Keratinocyte (primary cell): Measurements from ENCODE around the gene ZNF474. TPM values are rescaled to one million over a fixed set of nuclear protein-coding genes. Genes with fewer than 3 reads are reported as not detected.

Experiments
- DNase-seq: peaks from one replicate; pipeline ENCODE4 v3.0.0-alpha.2; 2011; ENCODE audit warnings: low read depth, missing footprints, low spot score
- FAIRE-seq: peaks from 2 replicates; lab custom pipeline; 2011; peaks lifted over from hg19 to GRCh38; lab: Jason Lieb, UNC
- H2AFZ ChIP-seq: 2 replicates; pipeline ENCODE4 v1.6.0; 2012; ENCODE audit warnings: low read length, control low read depth, inconsistent platforms; ENCODE audit not compliant: control insufficient read depth
- H3K27ac ChIP-seq: 2 replicates; pipeline ENCODE4 v1.5.1; 2011; ENCODE audit warnings: low read length; ENCODE audit not compliant: control insufficient read depth, insufficient read depth
- H3K27me3 ChIP-seq: 3 replicates; pipeline ENCODE4 v1.6.0; 2011; ENCODE audit warnings: low read length; ENCODE audit not compliant: control insufficient read depth, insufficient read depth; ENCODE audit errors: extremely low read depth
- H3K36me3 ChIP-seq, 2 experiments: 2 replicates in 1 of 2; 3 replicates in 1 of 2; pipeline ENCODE4 v1.5.1; 2011; ENCODE audit warnings: low read length in 2 of 2, mild to moderate bottlenecking in 1 of 2; ENCODE audit not compliant: control insufficient read depth in 2 of 2, insufficient read depth in 2 of 2; ENCODE audit errors: extremely low read depth in 1 of 2
- H3K4me1 ChIP-seq: 3 replicates; pipeline ENCODE4 v1.5.1; 2011; ENCODE audit warnings: low read length; ENCODE audit not compliant: control insufficient read depth, insufficient read depth; ENCODE audit errors: extremely low read depth
- H3K4me2 ChIP-seq: 3 replicates; pipeline ENCODE4 v1.6.0; 2011; ENCODE audit warnings: low read depth, low read length; ENCODE audit not compliant: control insufficient read depth, insufficient read depth; ENCODE audit errors: extremely low read depth
- H3K4me3 ChIP-seq, 3 experiments: fragments of 200-600 bp in 1 of 3; sonication (generic) in 1 of 3; 2 replicates in 2 of 3; 3 replicates in 1 of 3; pipeline ENCODE4 v1.5.1; 2011 to 2016; ENCODE audit warnings: low read length in 3 of 3, mild to moderate bottlenecking in 3 of 3, control low read depth in 2 of 3, inconsistent platforms in 1 of 3, low read depth in 1 of 3, mixed read lengths in 1 of 3, mixed run types in 1 of 3, moderate library complexity in 1 of 3; ENCODE audit not compliant: control insufficient read depth in 2 of 3, insufficient read depth in 2 of 3; ENCODE audit errors: extremely low read depth in 1 of 3
- H3K79me2 ChIP-seq: 2 replicates; pipeline ENCODE4 v1.6.0; 2012; ENCODE audit warnings: low read length; ENCODE audit not compliant: control insufficient read depth, insufficient read depth
- H3K9ac ChIP-seq: 3 replicates; pipeline ENCODE4 v1.6.0; 2011; ENCODE audit warnings: low read length; ENCODE audit not compliant: control insufficient read depth, insufficient read depth; ENCODE audit errors: extremely low read depth
- H3K9me1 ChIP-seq: 3 replicates; pipeline ENCODE4 v1.6.0; 2011; ENCODE audit warnings: low read length; ENCODE audit not compliant: control insufficient read depth, insufficient read depth; ENCODE audit errors: extremely low read depth
- H3K9me3 ChIP-seq: 2 replicates; pipeline ENCODE4 v1.5.1; 2012; ENCODE audit warnings: low read depth, low read length; ENCODE audit not compliant: control insufficient read depth
- H4K20me1 ChIP-seq: 3 replicates; pipeline ENCODE4 v1.6.0; 2011; ENCODE audit warnings: low read length; ENCODE audit not compliant: control insufficient read depth, insufficient read depth; ENCODE audit errors: extremely low read depth
- CTCF ChIP-seq, 3 experiments: IDR thresholded peaks in 1 of 3; conservative IDR thresholded peaks in 1 of 3; optimal IDR thresholded peaks in 1 of 3; 2 replicates in 2 of 3; 3 replicates in 1 of 3; pipeline versions ENCODE3 to v1.5.1; 2011; ENCODE audit warnings: low read length in 3 of 3, mild to moderate bottlenecking in 3 of 3, moderate library complexity in 2 of 3, control low read depth in 1 of 3, inconsistent platforms in 1 of 3; ENCODE audit not compliant: insufficient read depth in 2 of 3; ENCODE audit errors: extremely low read depth in 1 of 3
- EZH2 ChIP-seq: IDR thresholded peaks from one replicate; pipeline ENCODE4 v1.6.1; 2012; ENCODE audit warnings: inconsistent platforms, mild to moderate bottlenecking, low read length, moderate library complexity
- dilution Hi-C: fragments of 300-500 bp; cut with MboI; formaldehyde crosslinking; loops from one replicate; pipeline ENCODE4 v1.7.0; 2020; ENCODE audit warnings: low sequenced_read_pairs; ENCODE audit not compliant: extremely low pct_ligation_motif_present
- polyA plus RNA-seq, 5 experiments: library from polyadenylated mRNA; depleted of rRNA in 3 of 5; stranded (reverse) in 3 of 5; stranded (forward) in 1 of 5; unstranded in 1 of 5; fragments of >200 nt; gene quantifications; 1 replicate in 1 of 5; 2 replicates in 3 of 5; 3 replicates in 1 of 5; pipeline versions ENCODE4 v1.2.1 to v1.2.3, GENCODE V29; 2011 to 2012; ENCODE audit warnings: missing spikeins in 2 of 5, low read depth in 1 of 5, low replicate concordance in 1 of 5

The ZNF474 gene
- polyA plus RNA-seq, 1 donor (not counting 4 experiments of a cell fraction or from before 2014, with no cell fraction given) = 0.05 TPM

DNA sequence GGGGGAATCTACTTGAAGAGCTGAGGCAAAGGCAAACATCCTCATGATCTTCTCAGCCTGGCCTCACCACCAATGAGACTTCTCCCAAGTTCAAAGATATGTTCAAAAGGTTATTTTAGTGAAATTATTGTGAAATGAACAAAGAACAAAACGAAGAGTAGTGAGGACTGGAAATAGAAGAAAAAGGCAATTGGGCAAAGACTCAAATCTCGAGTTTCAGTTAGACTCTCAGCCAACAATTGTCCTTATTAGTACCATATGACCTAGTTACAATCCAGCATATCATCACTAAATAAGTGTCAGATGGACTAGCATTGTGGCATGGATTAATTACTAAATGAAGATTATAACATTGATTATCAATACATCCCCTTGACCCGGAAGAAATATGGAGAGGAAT is 9.0 kb downstream of the ZNF474 start:
- H3K4me3 ChIP-seq = no peak overlapping the region
- no peaks in the 10 kb centered on the region for H3K79me2 ChIP-seq
- no peak overlapping the region for H3K4me2 ChIP-seq
- H3K36me3 ChIP-seq = no peaks in the 10 kb centered on the region
- no peak overlapping the region for H3K27ac ChIP-seq
- H3K9ac ChIP-seq = no peak overlapping the region
- no peak for TF ChIP-seq CTCF (optimal IDR thresholded peaks at IDR 0.05 in 1 of 3, IDR thresholded peaks at IDR 0.05 in 1 of 3, conservative IDR thresholded peaks at IDR 0.05 in 1 of 3; ENCODE audit: extremely low read depth in 1 of 3, insufficient read depth in 2 of 3, low read length in 3 of 3)
- TF ChIP-seq EZH2 = no peak
- no peaks in the 10 kb centered on the region for H3K9me1 ChIP-seq
- FAIRE-seq = no peak
- H4K20me1 ChIP-seq = no peaks in the 10 kb centered on the region
- H2AFZ ChIP-seq = no peak overlapping the region
- DNase-seq = no peak
- no peaks in the 10 kb centered on the region for H3K27me3 ChIP-seq
- H3K9me3 ChIP-seq = no peaks in the 10 kb centered on the region
- dilution Hi-C loops = no loop called here
- peaks cover 6% of the 10 kb centered on the region for H3K4me1 ChIP-seq

DNA sequence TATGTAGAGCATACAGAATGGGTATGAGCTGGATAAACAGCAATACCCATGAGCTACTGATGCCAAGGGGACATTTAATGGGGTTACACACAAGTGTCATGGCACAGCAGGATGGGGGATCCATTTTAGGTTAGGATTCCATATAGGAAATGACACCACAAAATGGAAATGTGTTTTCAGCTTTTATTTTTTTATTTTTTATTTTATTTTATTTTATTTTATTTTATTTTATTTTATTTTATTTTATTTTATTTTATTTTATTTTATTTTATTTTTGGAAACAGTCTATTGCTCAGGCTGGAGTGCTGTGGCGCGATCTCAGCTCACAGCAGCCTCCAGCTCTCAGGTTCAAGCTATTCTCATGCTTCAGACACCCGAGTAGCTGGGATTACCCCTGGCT is 11.6 kb downstream of the ZNF474 start:
- TF ChIP-seq CTCF (optimal IDR thresholded peaks at IDR 0.05 in 1 of 3, IDR thresholded peaks at IDR 0.05 in 1 of 3, conservative IDR thresholded peaks at IDR 0.05 in 1 of 3; ENCODE audit: extremely low read depth in 1 of 3, insufficient read depth in 2 of 3, low read length in 3 of 3) (no peak), EZH2 (no peak)
- DNase-seq (no peak), FAIRE-seq (no peak)
- dilution Hi-C loops = no loop called here
- no peaks in the 10 kb centered on the region for H3K27me3 ChIP-seq
- H3K36me3 ChIP-seq = no peaks in the 10 kb centered on the region
- H3K9me1 ChIP-seq = no peaks in the 10 kb centered on the region
- no peak overlapping the region for H3K27ac ChIP-seq
- H2AFZ ChIP-seq = no peak overlapping the region
- no peak overlapping the region for H3K4me2 ChIP-seq
- H3K4me3 ChIP-seq = no peak overlapping the region
- H3K79me2 ChIP-seq = no peaks in the 10 kb centered on the region
- H3K9me3 ChIP-seq = no peaks in the 10 kb centered on the region
- H3K4me1 ChIP-seq = peaks cover 6% of the 10 kb centered on the region
- H4K20me1 ChIP-seq = no peaks in the 10 kb centered on the region
- no peak overlapping the region for H3K9ac ChIP-seq
